T-helper 2 cell treated with Interferon-gamma antibody and Interleukin-4, amounts not matched to agents 100 ng/mL and 5 ng/mL, for 36 hours (primary cell): ENCODE measurements around the gene BATF. TPM values are rescaled to one million over a fixed set of nuclear protein-coding genes. Genes with fewer than 3 reads are reported as not detected.

Source experiments
- intact Hi-C: fragments of 100-400 bp; cut with micrococcal nuclease; formaldehyde crosslinking; loops from one replicate; pipeline ENCODE4 v1.15.1; 2023
- total RNA-seq: library from RNA; stranded (reverse); gene quantifications from 2 replicates; pipeline ENCODE4 v1.2.3, GENCODE V29; 2022

The BATF gene
- total RNA-seq, 1 donor from 2014 or later, result 56.0 TPM

DNA sequence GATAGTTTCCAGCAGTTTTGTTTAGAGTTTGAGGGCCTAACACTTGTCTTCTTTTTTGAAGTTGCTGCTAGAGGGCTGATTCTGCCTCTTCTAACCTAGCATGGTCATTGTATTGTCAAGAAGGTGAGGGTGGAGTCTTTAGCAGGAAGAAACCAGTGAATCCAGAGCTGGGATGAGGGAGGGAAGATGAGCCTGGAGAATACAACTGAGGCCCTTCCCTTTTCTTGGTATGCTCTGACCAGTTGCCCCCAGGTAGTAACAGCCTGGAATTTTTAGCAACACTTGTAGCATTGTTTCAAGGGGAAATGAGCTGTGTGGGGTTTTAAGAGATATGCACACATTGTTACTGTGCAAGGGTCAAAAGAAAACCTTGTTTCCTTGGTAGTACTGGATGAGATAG lies 65.1 kb downstream of the BATF start:
- intact Hi-C loops, result no loop called here

GRCh38 chr14:75589931-75590330 lies 67.7 kb downstream of the BATF start:
- intact Hi-C loops, result no loop called here

DNA sequence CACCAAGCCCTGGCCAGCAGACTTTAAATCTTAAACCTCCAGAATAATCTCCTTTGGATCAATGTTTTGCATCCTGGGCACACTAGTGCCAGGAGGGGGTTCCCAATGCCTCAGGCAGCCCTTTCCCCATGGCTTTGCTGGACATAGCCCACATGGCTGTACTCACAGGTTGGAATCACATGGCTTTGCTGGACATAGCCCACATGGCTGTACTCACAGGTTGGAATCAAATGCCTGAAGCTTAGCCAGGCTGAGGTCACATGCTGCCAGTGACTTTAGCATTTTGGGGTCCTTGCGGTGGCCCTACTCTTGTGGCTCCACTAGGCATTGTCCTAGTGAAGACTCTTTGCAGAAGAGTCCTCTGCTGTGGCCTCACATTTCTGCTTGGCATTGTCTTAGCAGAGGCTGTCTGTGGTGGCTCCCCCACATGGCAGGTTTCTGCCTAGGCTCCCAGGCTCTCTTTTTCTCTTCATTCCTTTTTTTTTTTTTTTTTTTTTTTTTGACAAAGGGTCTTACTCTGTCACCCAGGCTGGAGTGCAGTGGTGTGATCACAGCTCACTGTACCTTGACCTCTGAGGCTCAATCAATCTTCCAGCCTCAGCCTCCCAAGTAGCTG lies 69.2 kb downstream of the BATF start:
- intact Hi-C loops, result no loop called here

DNA sequence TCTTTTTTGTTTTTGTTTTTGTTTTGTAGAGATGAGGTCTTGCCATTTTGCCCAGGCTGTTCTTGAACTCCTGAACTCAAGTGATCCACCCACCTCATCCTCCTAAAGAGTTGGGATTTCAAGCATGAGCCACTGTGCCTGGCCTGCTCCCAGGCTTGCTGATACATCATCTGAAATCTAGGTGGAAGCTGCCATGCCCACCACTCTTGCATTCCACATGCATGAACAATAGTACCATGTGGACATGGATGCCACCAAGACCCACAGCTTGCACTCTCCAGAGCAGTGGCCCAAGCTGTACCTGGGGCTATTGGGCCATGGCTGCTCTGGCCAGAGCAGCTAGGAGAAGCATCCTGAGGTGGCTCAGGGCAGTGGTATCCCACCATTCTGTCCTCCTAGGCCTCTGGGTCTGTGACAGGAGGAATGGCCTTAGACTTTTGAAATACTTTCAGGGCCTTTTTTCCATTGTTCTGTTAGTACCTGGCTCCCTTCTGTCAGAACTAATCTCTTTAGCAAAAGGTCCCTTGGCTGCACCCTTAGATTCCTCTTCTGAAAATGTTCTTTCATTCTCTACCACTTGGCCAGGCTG lies 69.8 kb downstream of the BATF start:
- intact Hi-C loops, result no loop called here

DNA sequence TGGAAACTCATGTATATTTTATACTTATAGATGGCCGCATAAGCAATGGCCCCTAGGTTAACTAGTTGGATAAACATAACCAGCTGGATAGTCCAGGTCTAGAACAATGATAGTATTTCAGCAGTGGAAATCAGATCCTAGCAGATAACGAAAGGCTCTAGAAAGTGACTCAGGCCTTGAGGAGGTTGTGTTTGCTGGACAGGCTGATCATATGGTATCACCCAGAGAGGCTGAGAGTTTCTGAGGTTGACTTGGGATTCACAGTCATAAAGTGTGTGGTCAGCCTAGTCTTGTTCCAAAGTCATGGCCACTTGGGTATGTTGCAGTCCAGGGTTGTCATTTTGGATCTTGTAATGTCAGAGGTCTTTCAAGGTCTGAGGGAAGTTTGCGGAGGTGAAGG lies 73.0 kb downstream of the BATF start:
- intact Hi-C loops, result no loop called here

Other genes starting within 250 kb of the BATF start
- 3.6 and 4.3 TPM in 2 replicates for gene FOS, start 243.6 kb upstream of the BATF start, total RNA-seq
- 0.75 and 1.1 TPM in 2 replicates for gene JDP2, start 94.4 kb upstream of the BATF start, total RNA-seq
- 0.91 and 1.1 TPM in 2 replicates for gene FLVCR2, start 56.2 kb downstream of the BATF start, total RNA-seq
- 15.6 and 18.5 TPM in 2 replicates for gene ERG28, start 138.4 kb downstream of the BATF start, total RNA-seq
- gene TTLL5, start 138.8 kb downstream of the BATF start, total RNA-seq, result 33.6 and 34.7 TPM in 2 replicates